NB4 (cell line): ENCODE measurements around the gene MARCKS.

Experiments used
- DNase-seq: peaks from one replicate; pipeline ENCODE4 v3.0.0; 2010; ENCODE audit warnings: low read depth
- H3K4me3 ChIP-seq: one replicate; pipeline ENCODE4 v1.5.1; 2011; ENCODE audit warnings: mild to moderate bottlenecking, low read depth, low read length, moderate library complexity
- CTCF ChIP-seq: IDR thresholded peaks from one replicate; pipeline ENCODE4 v1.5.1; 2012; ENCODE audit warnings: low read depth, low read length
- MAX ChIP-seq: IDR thresholded peaks from 2 replicates; pipeline ENCODE4 v1.6.1; 2011; ENCODE audit warnings: low read depth, low read length
- MYC ChIP-seq: IDR thresholded peaks from 2 replicates; pipeline ENCODE4 v1.6.1; 2011; ENCODE audit warnings: low read depth, low read length
- POLR2A ChIP-seq: IDR thresholded peaks from 2 replicates; pipeline ENCODE4 v1.6.1; 2011; ENCODE audit warnings: mild to moderate bottlenecking; ENCODE audit not compliant: insufficient read length; ENCODE audit errors: extremely low read depth

The MARCKS gene

GRCh38 chr6:113875470-113875869 lies 18.3 kb downstream of the MARCKS start:
- no peak for DNase-seq
- TF ChIP-seq CTCF, result no peak
- TF ChIP-seq MAX, result no peak
- no peak for TF ChIP-seq MYC
- no peak for TF ChIP-seq POLR2A

GRCh38 chr6:113876695-113877094 lies 19.6 kb downstream of the MARCKS start:
- H3K4me3 ChIP-seq, result no peak overlapping the region
- no peak for DNase-seq
- no peak for TF ChIP-seq CTCF
- TF ChIP-seq MYC, result no peak
- TF ChIP-seq POLR2A, result no peak
- TF ChIP-seq MAX, result no peak

More at GRCh38 chr6:113875470-113875869, 18.3 kb downstream of the MARCKS start:
- no peak overlapping the region for H3K4me3 ChIP-seq

- peak; percentile 60 for DNase-seq
- TF ChIP-seq POLR2A (no peak), MAX (no peak), MYC (no peak), CTCF (peak; percentile 57)
Observed at GRCh38 chr6:113879186-113880096, 22.3 kb downstream of the MARCKS start.

GRCh38 chr6:113881478-113881980 lies 24.4 kb downstream of the MARCKS start:
- H3K4me3 ChIP-seq, result no peak overlapping the region
- peak; percentile 7 for DNase-seq
- TF ChIP-seq POLR2A (no peak), MAX (no peak), CTCF (no peak)

More at GRCh38 chr6:113879186-113880096, 22.3 kb downstream of the MARCKS start:
- H3K4me3 ChIP-seq, result no peak overlapping the region

GRCh38 chr6:113882336-113883022 lies 25.3 kb downstream of the MARCKS start:
- TF ChIP-seq MYC, result no peak
- no peak for TF ChIP-seq POLR2A
- TF ChIP-seq CTCF, result no peak
- no peak for TF ChIP-seq MAX
- no peak overlapping the region for H3K4me3 ChIP-seq
- no peak for DNase-seq
